Left kidney (tissue), 2 donors: ENCODE measurements around the gene ZNF827. TPM values are rescaled to one million over a fixed set of nuclear protein-coding genes. Genes with fewer than 3 reads are reported as not detected.

Source experiments
- DNase-seq: peaks from one replicate; pipeline ENCODE4 v3.0.0-alpha.2; 2013
- polyA plus RNA-seq: library from polyadenylated mRNA; unstranded; fragments of 120-200 nt; gene quantifications from one replicate; pipeline ENCODE4 v1.2.1, GENCODE V29; 2013; ENCODE audit not compliant: insufficient read length

ZNF827 gene
- polyA plus RNA-seq, 1 donor: 47.5 TPM

DNA sequence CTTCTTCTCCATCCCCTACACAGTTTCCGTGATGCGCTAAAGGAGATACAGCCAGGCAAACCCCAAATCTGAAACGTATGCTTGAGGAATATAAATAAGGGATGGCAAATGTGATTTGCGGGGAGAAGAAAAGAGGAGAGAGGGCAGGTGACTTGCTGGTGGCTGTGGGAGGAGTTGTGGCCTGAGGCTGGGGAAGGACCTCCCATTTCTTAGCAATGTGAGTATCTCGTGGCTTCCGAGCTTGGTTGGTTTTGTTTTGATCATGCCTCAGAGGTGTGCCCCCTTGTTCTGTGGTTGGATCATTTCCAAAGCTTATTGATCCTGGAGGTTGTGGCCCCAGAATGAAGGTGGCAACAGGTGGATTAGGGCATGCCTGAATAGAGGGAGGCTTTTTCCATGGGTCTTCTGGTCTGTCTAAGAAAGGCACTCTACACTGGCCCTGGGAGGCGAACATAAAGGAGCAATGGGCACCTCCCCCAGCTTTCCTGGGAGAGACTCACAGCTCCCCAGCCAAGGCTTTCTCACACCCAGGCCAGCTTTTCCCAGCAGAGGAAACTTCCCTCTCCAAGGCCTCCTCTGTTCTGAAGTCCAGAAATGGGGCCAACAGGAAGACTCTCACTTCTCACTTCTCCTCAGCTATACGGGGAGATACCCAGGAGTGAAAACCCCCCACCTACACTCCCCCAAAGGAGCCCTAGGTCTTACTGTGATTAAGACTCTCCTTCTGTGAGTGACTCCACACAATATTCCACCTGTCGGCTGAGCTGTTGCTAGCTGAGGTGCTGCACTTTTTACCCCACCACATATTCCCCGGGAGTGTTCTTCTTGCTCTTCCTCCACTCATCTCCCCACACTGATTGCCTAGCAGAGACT is 218.6 kb downstream of the ZNF827 start:
- DNase-seq: no peak

DNA sequence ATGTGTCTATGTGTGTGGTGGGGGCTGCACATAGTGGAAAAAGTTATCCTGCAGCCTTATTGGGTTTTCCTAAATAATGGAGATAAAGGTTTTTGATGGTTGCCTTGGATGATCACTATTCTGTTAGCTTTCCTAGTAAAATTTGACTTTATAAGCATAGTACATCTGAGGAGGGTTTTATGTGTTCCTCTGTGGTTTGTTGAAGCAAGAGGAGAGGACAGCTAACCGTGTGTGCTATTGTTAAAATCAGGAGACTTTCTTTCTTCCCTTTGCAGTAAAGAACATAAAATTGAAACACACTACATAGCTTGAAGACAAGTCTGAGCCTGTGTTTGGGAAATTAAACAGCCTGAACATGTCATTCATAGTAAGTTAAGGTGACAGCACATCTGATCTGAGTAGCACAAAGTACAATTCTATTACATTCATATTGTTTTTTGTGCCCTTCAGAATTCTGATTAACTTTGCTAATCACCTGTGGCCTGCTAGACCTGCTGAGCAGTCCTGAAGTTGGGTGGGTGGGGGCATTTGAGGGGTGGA is 221.9 kb downstream of the ZNF827 start:
- DNase-seq: no peak

DNA sequence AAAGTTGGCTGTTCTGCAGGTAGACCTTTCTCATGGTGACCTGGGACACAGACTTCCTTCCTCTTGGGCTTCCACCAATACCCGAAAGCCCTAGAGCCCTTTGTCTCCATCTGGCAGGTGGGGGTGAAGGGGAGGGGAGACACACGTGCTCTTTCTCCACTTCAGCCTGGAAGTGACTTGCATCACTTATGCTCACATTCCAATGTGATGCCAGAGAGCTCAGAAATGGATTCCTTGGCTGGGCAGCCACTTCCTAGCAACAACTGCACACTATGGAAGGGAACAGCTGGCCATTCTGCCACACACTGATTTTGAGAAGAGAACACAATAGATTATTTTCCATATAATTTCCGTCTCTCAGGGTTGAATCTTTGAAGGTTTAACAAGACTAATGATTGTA is 222.4 kb downstream of the ZNF827 start:
- DNase-seq: no peak

DNA sequence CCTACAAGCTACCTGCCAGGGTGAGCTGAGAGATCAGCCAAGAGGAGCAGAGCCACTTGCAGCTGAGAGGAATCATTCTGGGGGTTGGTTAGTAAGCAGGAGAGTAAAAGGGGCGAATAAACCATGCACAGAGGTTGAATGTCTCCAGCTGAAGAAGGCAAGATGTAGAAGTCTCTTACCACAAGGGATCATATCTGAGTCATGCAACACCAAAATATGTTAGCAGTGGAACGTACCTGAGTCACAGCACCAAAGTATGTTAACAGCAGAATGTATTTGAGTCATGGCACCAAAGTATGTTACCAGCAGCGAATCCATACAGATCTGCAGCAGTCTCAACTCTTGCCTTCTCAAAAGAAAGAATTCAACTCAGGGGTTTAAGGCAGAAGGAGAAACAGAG is 228.8 kb downstream of the ZNF827 start:
- DNase-seq: no peak

DNA sequence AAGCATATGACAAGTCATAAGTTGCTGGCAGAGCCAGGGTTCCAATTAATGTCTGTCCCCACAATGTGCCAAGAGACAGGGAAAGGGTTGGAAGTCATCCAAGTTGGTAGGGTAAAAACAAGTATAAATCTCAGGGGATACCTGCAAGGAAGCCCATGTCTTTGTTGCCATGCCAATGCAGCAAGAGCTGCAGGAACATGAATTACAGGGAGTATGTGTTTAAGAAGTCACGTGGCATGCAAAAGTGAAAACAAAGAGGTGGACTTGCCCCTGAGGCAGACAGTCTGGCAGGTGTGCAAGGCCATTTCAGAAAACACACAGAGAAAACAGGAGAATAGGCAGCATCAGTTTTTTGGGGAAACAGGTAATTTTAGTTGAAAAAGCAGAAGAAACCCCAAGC is 229.3 kb downstream of the ZNF827 start:
- DNase-seq: no peak

Other genes with a start within 250 kb of the ZNF827 start
- gene LSM6, start 236.9 kb upstream of the ZNF827 start, polyA plus RNA-seq: 59.3 TPM